Loucy (cell line): Measurements from ENCODE around the gene MADD.

Source experiments
- H2AFZ ChIP-seq: fragments of 200-600 bp; sonication (generic); 2 replicates; pipeline ENCODE4 v1.6.0; 2016; ENCODE audit warnings: antibody characterized with exemption, mild to moderate bottlenecking, low read length, moderate library complexity
- H3F3A ChIP-seq: fragments of 200-600 bp; 2 replicates; pipeline ENCODE4 v1.6.0; 2016; ENCODE audit warnings: antibody characterized with exemption, low read depth, mild to moderate bottlenecking
- H3K27me3 ChIP-seq: fragments of 200-600 bp; sonication (generic); 2 replicates; pipeline ENCODE4 v1.6.1; 2014; ENCODE audit warnings: low read length, mild to moderate bottlenecking; ENCODE audit not compliant: insufficient read depth, poor library complexity, severe bottlenecking
- H3K36me3 ChIP-seq: fragments of 200-600 bp; sonication (generic); 2 replicates; pipeline ENCODE4 v1.6.1; 2016; ENCODE audit warnings: low read length; ENCODE audit not compliant: insufficient read depth
- H3K4me1 ChIP-seq: fragments of 200-600 bp; sonication (generic); 2 replicates; pipeline ENCODE4 v1.5.1; 2014; ENCODE audit warnings: low read length, mild to moderate bottlenecking; ENCODE audit not compliant: insufficient read depth, poor library complexity, severe bottlenecking
- H3K4me2 ChIP-seq: fragments of 200-600 bp; sonication (generic); 2 replicates; pipeline ENCODE4 v1.6.0; 2014; ENCODE audit warnings: antibody characterized with exemption, low read length, low read depth, mild to moderate bottlenecking; ENCODE audit not compliant: poor library complexity, severe bottlenecking
- H3K4me3 ChIP-seq: fragments of 200-600 bp; sonication (generic); 2 replicates; pipeline ENCODE4 v1.5.1; 2014; ENCODE audit warnings: low read length, mild to moderate bottlenecking, mixed read lengths; ENCODE audit not compliant: poor library complexity, severe bottlenecking
- H3K79me2 ChIP-seq: fragments of 200-600 bp; sonication (generic); 2 replicates; pipeline ENCODE4 v1.6.1; 2014; ENCODE audit warnings: low read length; ENCODE audit not compliant: insufficient read depth
- H3K9ac ChIP-seq: fragments of 200-600 bp; sonication (generic); 2 replicates; pipeline ENCODE4 v1.6.0; 2014; ENCODE audit warnings: mild to moderate bottlenecking, low read depth, low read length, moderate library complexity; ENCODE audit not compliant: poor library complexity, severe bottlenecking
- H3K9me2 ChIP-seq: fragments of 200-600 bp; sonication (generic); replicated peaks from 2 replicates; pipeline ENCODE4 v1.6.1; 2016; ENCODE audit warnings: low read depth, low read length, mixed read lengths
- H3K9me3 ChIP-seq: fragments of 200-600 bp; sonication (generic); 2 replicates; pipeline ENCODE4 v1.6.1; 2014; ENCODE audit warnings: mild to moderate bottlenecking, antibody characterized with exemption, low read length, low read depth; ENCODE audit not compliant: insufficient read depth
- H4K20me1 ChIP-seq: fragments of 200-600 bp; sonication (generic); 2 replicates; pipeline ENCODE4 v1.6.0; 2014; ENCODE audit warnings: antibody characterized with exemption, low read length, mild to moderate bottlenecking; ENCODE audit not compliant: insufficient read depth, poor library complexity, severe bottlenecking
- EZH2phosphoT487 ChIP-seq: fragments of 200-600 bp; IDR thresholded peaks from 2 replicates; pipeline ENCODE4 v1.6.1; 2018; ENCODE audit warnings: antibody characterized with exemption, mild to moderate bottlenecking, moderate library complexity, borderline replicate concordance
- TF ChIP-seq, protein P1 (sequence below): fragments of 200-600 bp; sonication (generic); conservative IDR thresholded peaks from 2 replicates; pipeline ENCODE4 v1.5.1; 2014; ENCODE audit warnings: mild to moderate bottlenecking, antibody characterized with exemption, low read length

The MADD gene

DNA sequence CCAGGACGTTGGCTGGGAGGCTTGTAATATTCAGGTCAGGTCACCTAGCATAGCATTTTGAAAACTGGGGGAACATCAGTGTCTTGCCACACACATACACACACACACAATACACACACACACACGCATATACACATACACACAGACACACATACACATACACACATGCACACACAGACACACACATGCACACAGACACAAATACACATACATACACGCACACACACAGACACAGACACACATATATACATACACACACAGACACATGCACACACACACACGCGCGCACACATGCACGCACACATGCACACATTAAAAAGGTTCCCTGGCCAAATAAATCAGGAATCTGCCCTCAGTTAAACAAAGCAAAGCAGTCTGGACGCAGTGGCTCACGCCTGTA lies 70.1 kb downstream of the MADD start:
- TF ChIP-seq, protein P1, sequence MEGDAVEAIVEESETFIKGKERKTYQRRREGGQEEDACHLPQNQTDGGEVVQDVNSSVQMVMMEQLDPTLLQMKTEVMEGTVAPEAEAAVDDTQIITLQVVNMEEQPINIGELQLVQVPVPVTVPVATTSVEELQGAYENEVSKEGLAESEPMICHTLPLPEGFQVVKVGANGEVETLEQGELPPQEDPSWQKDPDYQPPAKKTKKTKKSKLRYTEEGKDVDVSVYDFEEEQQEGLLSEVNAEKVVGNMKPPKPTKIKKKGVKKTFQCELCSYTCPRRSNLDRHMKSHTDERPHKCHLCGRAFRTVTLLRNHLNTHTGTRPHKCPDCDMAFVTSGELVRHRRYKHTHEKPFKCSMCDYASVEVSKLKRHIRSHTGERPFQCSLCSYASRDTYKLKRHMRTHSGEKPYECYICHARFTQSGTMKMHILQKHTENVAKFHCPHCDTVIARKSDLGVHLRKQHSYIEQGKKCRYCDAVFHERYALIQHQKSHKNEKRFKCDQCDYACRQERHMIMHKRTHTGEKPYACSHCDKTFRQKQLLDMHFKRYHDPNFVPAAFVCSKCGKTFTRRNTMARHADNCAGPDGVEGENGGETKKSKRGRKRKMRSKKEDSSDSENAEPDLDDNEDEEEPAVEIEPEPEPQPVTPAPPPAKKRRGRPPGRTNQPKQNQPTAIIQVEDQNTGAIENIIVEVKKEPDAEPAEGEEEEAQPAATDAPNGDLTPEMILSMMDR = no peak
- TF ChIP-seq EZH2phosphoT487 = no peak
- no peak overlapping the region for H3K4me3 ChIP-seq
- H2AFZ ChIP-seq = no peak overlapping the region
- H4K20me1 ChIP-seq = no peaks in the 10 kb centered on the region
- no peak overlapping the region for H3K4me2 ChIP-seq
- no peaks in the 10 kb centered on the region for H3K9me2 ChIP-seq
- H3F3A ChIP-seq = no peaks in the 10 kb centered on the region
- no peaks in the 10 kb centered on the region for H3K36me3 ChIP-seq
- no peaks in the 10 kb centered on the region for H3K79me2 ChIP-seq
- H3K27me3 ChIP-seq = no peaks in the 10 kb centered on the region
- no peaks in the 10 kb centered on the region for H3K4me1 ChIP-seq
- no peak overlapping the region for H3K9ac ChIP-seq
- H3K9me3 ChIP-seq = no peaks in the 10 kb centered on the region

DNA sequence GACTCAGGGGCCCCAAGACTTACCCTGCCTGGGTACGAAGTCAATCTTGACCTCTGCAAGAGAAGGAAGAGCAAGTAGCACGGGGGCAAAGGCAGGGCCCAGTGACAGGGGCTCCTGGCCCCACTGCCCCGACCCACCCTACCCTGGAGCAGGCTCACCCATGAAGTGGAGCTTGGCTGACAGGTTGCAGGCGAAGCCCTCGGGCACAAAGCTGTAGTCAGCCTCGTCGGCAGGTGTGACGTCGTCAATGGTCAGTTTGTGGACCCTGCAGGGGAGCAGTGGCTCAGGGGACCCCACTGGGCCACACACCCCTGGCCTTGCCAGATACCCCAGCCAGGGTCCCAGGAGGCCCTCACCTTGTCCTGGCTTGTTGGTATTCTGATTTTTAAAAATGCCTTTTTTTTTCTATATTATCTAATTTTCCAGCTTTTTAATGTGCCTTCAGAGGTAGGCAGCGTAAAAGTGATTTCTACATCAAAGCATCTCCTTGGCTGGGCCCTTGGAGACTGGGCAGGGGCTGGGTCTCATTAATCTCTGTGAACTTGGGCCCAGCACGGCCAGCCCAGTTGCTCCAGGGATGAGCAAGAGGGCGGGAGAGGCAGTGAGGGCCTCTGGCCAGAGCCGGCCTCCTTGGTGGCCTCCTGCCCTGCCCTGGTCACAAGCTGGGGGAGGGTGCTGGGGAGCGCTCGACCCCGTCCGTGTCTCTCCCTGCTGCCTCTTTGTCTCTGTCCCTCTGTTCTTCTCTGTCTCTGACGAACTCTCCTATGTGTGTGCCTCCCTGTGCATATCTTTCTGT lies 71.2 kb downstream of the MADD start:
- H2AFZ ChIP-seq = no peak overlapping the region
- TF ChIP-seq EZH2phosphoT487 = no peak
- TF ChIP-seq, protein P1 = no peak
- H3K27me3 ChIP-seq = no peaks in the 10 kb centered on the region
- no peaks in the 10 kb centered on the region for H3K36me3 ChIP-seq
- no peak overlapping the region for H3K4me3 ChIP-seq
- H3F3A ChIP-seq = no peaks in the 10 kb centered on the region
- H3K4me1 ChIP-seq = no peaks in the 10 kb centered on the region
- H3K9me3 ChIP-seq = no peaks in the 10 kb centered on the region
- H3K9ac ChIP-seq = no peak overlapping the region
- H4K20me1 ChIP-seq = no peaks in the 10 kb centered on the region
- H3K4me2 ChIP-seq = no peak overlapping the region
- no peaks in the 10 kb centered on the region for H3K79me2 ChIP-seq
- H3K9me2 ChIP-seq = no peaks in the 10 kb centered on the region

DNA sequence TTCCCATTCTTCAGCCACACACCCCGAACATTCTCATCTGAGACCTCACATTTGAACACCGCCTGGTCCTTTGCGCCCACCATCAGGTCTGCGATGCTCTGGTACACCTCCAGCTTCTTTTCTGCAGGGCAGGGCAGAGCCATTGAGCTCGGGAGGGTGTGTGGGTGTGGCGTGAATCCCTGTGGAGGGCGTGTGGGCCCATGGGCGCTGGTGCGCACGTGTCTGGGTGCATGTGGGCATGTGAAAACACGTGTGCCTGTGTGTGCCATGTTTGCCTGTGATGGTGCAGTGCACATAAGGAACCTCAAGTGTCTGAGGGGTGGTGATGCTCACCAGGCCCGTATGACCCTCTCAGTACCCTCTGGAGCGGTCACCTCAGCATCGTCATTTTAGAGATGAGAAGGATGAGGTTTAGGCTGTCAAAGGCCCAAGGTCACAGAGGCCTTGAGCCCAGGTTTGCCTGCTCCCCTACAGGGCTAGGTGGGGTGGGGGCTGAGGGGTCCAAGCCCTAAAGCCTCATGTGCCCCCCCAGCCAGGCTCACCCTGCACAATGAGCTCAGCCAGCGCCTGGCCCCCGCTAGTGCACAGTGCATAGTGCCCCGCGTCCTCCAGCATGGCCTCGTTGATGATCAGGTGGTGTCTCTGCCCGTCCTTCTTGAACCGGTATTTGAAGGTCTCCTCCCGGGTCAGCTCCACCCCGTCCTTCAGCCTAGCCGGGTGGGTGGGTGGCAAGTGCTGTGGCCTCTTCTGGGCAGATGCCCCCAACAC lies 72.3 kb downstream of the MADD start:
- no peaks in the 10 kb centered on the region for H3K79me2 ChIP-seq
- TF ChIP-seq, protein P1 = no peak
- TF ChIP-seq EZH2phosphoT487 = no peak
- H3K36me3 ChIP-seq = no peaks in the 10 kb centered on the region
- no peaks in the 10 kb centered on the region for H3K9me2 ChIP-seq
- no peaks in the 10 kb centered on the region for H3K9me3 ChIP-seq
- H3K4me2 ChIP-seq = no peak overlapping the region
- H3F3A ChIP-seq = no peaks in the 10 kb centered on the region
- H3K9ac ChIP-seq = no peak overlapping the region
- no peak overlapping the region for H3K4me3 ChIP-seq
- no peaks in the 10 kb centered on the region for H3K27me3 ChIP-seq
- H4K20me1 ChIP-seq = no peaks in the 10 kb centered on the region
- no peak overlapping the region for H2AFZ ChIP-seq
- no peaks in the 10 kb centered on the region for H3K4me1 ChIP-seq
